ENCODE data around the gene CDK9.

DNA sequence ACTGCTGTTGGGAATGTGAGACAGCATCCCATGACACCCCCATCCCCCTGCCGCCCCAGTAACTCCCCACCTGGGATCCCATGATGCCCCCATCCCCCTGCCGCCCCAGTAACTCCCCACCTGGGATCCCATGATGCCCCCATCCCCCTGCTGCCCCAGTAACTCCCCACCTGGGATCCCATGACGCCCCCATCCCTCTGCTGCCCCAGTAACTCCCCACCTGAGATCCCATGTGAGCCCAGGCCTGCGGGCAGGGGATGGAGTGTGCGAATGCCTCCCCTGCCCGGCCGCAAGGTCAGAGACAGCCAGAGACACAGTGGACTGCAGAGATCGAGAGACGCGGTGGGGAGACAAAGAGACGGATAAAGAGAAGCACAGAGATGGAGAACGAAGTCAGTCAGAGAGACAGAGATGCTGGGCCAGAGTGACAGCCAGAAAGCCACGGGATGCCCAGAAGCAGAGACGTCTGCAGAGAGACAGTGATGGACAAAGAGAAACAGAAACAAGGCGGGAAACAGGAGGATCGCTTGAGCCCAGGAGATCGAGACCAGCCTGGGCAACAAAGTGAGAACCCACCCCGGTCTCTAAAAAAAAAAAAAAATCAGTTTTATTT, 8.4 kb upstream of the CDK9 start:
- TF ChIP-seq, protein P1, sequence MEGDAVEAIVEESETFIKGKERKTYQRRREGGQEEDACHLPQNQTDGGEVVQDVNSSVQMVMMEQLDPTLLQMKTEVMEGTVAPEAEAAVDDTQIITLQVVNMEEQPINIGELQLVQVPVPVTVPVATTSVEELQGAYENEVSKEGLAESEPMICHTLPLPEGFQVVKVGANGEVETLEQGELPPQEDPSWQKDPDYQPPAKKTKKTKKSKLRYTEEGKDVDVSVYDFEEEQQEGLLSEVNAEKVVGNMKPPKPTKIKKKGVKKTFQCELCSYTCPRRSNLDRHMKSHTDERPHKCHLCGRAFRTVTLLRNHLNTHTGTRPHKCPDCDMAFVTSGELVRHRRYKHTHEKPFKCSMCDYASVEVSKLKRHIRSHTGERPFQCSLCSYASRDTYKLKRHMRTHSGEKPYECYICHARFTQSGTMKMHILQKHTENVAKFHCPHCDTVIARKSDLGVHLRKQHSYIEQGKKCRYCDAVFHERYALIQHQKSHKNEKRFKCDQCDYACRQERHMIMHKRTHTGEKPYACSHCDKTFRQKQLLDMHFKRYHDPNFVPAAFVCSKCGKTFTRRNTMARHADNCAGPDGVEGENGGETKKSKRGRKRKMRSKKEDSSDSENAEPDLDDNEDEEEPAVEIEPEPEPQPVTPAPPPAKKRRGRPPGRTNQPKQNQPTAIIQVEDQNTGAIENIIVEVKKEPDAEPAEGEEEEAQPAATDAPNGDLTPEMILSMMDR (optimal IDR thresholded peaks at IDR 0.05 in 1 of 3, IDR thresholded peaks at IDR 0.05 in 1 of 3, conservative IDR thresholded peaks at IDR 0.05 in 1 of 3; ENCODE audit: extremely low read depth in 1 of 3, insufficient read depth in 2 of 3, low read length in 3 of 3): no peak
- no peak for TF ChIP-seq EZH2 (IDR thresholded peaks at IDR 0.05; ENCODE audit: low read length)
